ENCODE measurements around the gene NPIPA5. TPM values are rescaled to one million over a fixed set of nuclear protein-coding genes. Genes with fewer than 3 reads are reported as not detected.
A peak's percentile ranks its signal among the peaks of the same experiment; 100 is the strongest.
"Not testable (repeated sequence)": the region's sequence is repeated elsewhere in the genome, so short reads cannot be mapped to it uniquely, and the experiment has no call there.

The NPIPA5 gene
- under 1 TPM in 5 of 6 experiments, not detected in 1; 0.21 to 0.66 (median 0.28) TPM for total RNA-seq (2021; fragmentation: NEBNext Ultra II Directional; extraction: Animal tissue kit (Norgen Biotek cat#: 25700))
- long read RNA-seq = 0 reads

- H3K4me3 Mint-ChIP-seq; H3K27me3 Mint-ChIP-seq (ENCODE audit: insufficient read depth); H3K36me3 Mint-ChIP-seq (ENCODE audit: low read depth); DNase-seq; H3K27ac Mint-ChIP-seq; H3K4me1 Mint-ChIP-seq (ENCODE audit: low read depth); H3K9me3 Mint-ChIP-seq: not testable (repeated sequence)
These were observed at the start of gene NPIPA5 for GRCh38 chr16:15378194-15378593. Gene NPIPA5, minus strand, starts transcription at chr16:15378294. Its CDS starts 0 bp downstream, at chr16:15378294.

GRCh38 chr16:15427648-15428239 is 49.6 kb upstream of the NPIPA5 start:
- H3K4me3 Mint-ChIP-seq = peak overlapping the region; percentile 75
- H3K4me1 Mint-ChIP-seq (ENCODE audit: low read depth) = peaks cover 9% of the 10 kb centered on the region
- no peaks in the 10 kb centered on the region for H3K9me3 Mint-ChIP-seq
- peak overlapping the region; percentile 61 for H3K27ac Mint-ChIP-seq
- peak; percentile 71 for DNase-seq
- TF ChIP-seq CTCF (IDR thresholded peaks at IDR 0.05) = peak; percentile 86
- peaks cover 4% of the 10 kb centered on the region for H3K27me3 Mint-ChIP-seq (ENCODE audit: insufficient read depth)
- no peaks in the 10 kb centered on the region for H3K36me3 Mint-ChIP-seq (ENCODE audit: low read depth)

- no peak for TF ChIP-seq CTCF (IDR thresholded peaks at IDR 0.05)
These were observed 48.7 kb upstream of the NPIPA5 start for GRCh38 chr16:15426796-15427195.

GRCh38 chr16:15425861-15426260 is 47.8 kb upstream of the NPIPA5 start:
- H3K27me3 Mint-ChIP-seq (ENCODE audit: insufficient read depth) = peaks cover 4% of the 10 kb centered on the region
- peaks cover 9% of the 10 kb centered on the region for H3K4me1 Mint-ChIP-seq (ENCODE audit: low read depth)
- H3K9me3 Mint-ChIP-seq = no peaks in the 10 kb centered on the region
- no peak for TF ChIP-seq CTCF (IDR thresholded peaks at IDR 0.05)
- H3K36me3 Mint-ChIP-seq (ENCODE audit: low read depth) = no peaks in the 10 kb centered on the region
- H3K27ac Mint-ChIP-seq = no peak overlapping the region
- DNase-seq = no peak
- no peak overlapping the region for H3K4me3 Mint-ChIP-seq

More at GRCh38 chr16:15426796-15427195, 48.7 kb upstream of the NPIPA5 start:
- Mint-ChIP-seq H3K4me3 (no peak overlapping the region), H3K36me3 (ENCODE audit: low read depth) (no peaks in the 10 kb centered on the region), H3K27ac (no peak overlapping the region), H3K9me3 (no peaks in the 10 kb centered on the region), H3K27me3 (ENCODE audit: insufficient read depth) (peaks cover 4% of the 10 kb centered on the region), H3K4me1 (ENCODE audit: low read depth) (peaks cover 9% of the 10 kb centered on the region)
- no peak for DNase-seq

GRCh38 chr16:15422222-15422621 is 44.1 kb upstream of the NPIPA5 start:
- DNase-seq = no peak
- H3K27me3 Mint-ChIP-seq (ENCODE audit: insufficient read depth) = peaks cover 9% of the 10 kb centered on the region
- no peak overlapping the region for H3K4me3 Mint-ChIP-seq
- no peaks in the 10 kb centered on the region for H3K36me3 Mint-ChIP-seq (ENCODE audit: low read depth)
- no peak for TF ChIP-seq CTCF (IDR thresholded peaks at IDR 0.05)
- H3K4me1 Mint-ChIP-seq (ENCODE audit: low read depth) = peaks cover 4% of the 10 kb centered on the region; the same call in 1 of the 2 replicates
- H3K27ac Mint-ChIP-seq = no peak overlapping the region
- no peaks in the 10 kb centered on the region for H3K9me3 Mint-ChIP-seq

- H3K4me3 Mint-ChIP-seq; DNase-seq; H3K9me3 Mint-ChIP-seq; H3K4me1 Mint-ChIP-seq (ENCODE audit: low read depth); H3K36me3 Mint-ChIP-seq (ENCODE audit: low read depth); H3K27ac Mint-ChIP-seq; H3K27me3 Mint-ChIP-seq (ENCODE audit: insufficient read depth): not testable (repeated sequence)
These were observed 43.6 kb upstream of the NPIPA5 start for GRCh38 chr16:15421696-15422095.
